Measurements from ENCODE around the gene LPAR1. TPM values are rescaled to one million over a fixed set of nuclear protein-coding genes. Genes with fewer than 3 reads are reported as not detected.

LPAR1 gene
- total and polyA plus RNA-seq, 9 of the 15 experiments (the other 6 are each of a cell fraction or from before 2014, with no cell fraction given), result 0.13 TPM; not detected in 8

DNA sequence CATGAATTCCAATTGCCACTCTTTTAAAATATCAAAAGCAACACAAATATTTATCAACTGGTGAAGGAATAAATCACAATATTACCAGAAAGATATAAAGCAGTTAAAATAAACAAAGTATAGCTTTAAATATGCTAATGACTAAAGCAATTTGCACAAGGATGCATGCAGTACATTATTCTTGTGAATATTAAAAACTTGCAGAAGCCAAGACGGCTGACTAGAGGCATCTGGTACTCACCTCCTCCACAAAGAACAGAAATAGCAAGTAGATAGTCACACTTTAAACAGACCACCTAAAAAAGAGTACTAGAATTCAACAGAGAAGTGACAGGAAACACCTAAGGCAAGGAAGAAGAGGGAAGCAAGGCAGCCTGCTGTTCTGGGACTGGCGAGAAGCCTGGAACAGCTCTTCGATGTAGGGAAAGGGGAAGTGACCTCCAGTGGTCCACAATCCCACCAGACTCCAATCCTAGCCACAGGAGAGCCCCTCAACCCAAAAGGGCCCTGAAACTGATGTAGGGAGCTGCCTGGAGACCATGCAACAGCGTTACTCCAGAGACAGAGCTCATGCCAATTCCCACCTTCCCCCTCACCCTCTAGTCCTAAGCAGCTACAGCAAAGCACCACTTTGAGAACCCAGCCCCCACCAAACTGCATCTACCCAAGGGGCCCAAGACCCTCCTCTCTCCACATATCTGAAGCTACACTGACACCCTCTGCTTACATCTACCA is 86.3 kb downstream of the LPAR1 start:
- H3K36me3 ChIP-seq (ENCODE audit: control insufficient read depth, insufficient read depth, low read length), result no peaks in the 10 kb centered on the region
- no peaks in the 10 kb centered on the region for H4K20me1 ChIP-seq (replicated peaks; ENCODE audit: control insufficient read depth, insufficient read depth, low read length)
- no TSS peak for BruUV-seq (replicated peaks)
- no peaks in the 10 kb centered on the region for H3K79me2 ChIP-seq (ENCODE audit: control insufficient read depth, insufficient read depth, low read length)
- H2AFZ ChIP-seq (ENCODE audit: low read depth, low read length), result no peak overlapping the region
- TF ChIP-seq SMAD3 (CRISPR knock-in tag; conservative IDR thresholded peaks at IDR 0.05) (no peak), ASH1L (IDR thresholded peaks at IDR 0.05; ENCODE audit: borderline replicate concordance, low read depth, partially characterized antibody) (no peak), MTF1 (CRISPR knock-in tag; IDR thresholded peaks at IDR 0.05; ENCODE audit: borderline replicate concordance) (no peak), PPARD (CRISPR knock-in tag; IDR thresholded peaks at IDR 0.05) (no peak), SIRT6 (IDR thresholded peaks at IDR 0.05; ENCODE audit: low read depth, low read length) (no peak), IFI16 (CRISPR knock-in tag; IDR thresholded peaks at IDR 0.05) (no peak), TEAD4 (IDR thresholded peaks at IDR 0.05; ENCODE audit: low read length) (no peak), TEAD4 (CRISPR knock-in tag; IDR thresholded peaks at IDR 0.05; ENCODE audit: borderline replicate concordance) (no peak), ZNF696 (CRISPR knock-in tag; conservative IDR thresholded peaks at IDR 0.05) (no peak), ZNF699 (CRISPR knock-in tag; IDR thresholded peaks at IDR 0.05; ENCODE audit: insufficient replicate concordance) (no peak), RB1 (IDR thresholded peaks at IDR 0.05; ENCODE audit: low read depth) (no peak), DIDO1 (tag; IDR thresholded peaks at IDR 0.05; ENCODE audit: low read depth) (no peak), FOSL1 (tag; conservative IDR thresholded peaks at IDR 0.05) (no peak), MYNN (IDR thresholded peaks at IDR 0.05) (no peak), MYNN (CRISPR knock-in tag; IDR thresholded peaks at IDR 0.05) (no peak)
- TF ChIP-seq, protein P1, sequence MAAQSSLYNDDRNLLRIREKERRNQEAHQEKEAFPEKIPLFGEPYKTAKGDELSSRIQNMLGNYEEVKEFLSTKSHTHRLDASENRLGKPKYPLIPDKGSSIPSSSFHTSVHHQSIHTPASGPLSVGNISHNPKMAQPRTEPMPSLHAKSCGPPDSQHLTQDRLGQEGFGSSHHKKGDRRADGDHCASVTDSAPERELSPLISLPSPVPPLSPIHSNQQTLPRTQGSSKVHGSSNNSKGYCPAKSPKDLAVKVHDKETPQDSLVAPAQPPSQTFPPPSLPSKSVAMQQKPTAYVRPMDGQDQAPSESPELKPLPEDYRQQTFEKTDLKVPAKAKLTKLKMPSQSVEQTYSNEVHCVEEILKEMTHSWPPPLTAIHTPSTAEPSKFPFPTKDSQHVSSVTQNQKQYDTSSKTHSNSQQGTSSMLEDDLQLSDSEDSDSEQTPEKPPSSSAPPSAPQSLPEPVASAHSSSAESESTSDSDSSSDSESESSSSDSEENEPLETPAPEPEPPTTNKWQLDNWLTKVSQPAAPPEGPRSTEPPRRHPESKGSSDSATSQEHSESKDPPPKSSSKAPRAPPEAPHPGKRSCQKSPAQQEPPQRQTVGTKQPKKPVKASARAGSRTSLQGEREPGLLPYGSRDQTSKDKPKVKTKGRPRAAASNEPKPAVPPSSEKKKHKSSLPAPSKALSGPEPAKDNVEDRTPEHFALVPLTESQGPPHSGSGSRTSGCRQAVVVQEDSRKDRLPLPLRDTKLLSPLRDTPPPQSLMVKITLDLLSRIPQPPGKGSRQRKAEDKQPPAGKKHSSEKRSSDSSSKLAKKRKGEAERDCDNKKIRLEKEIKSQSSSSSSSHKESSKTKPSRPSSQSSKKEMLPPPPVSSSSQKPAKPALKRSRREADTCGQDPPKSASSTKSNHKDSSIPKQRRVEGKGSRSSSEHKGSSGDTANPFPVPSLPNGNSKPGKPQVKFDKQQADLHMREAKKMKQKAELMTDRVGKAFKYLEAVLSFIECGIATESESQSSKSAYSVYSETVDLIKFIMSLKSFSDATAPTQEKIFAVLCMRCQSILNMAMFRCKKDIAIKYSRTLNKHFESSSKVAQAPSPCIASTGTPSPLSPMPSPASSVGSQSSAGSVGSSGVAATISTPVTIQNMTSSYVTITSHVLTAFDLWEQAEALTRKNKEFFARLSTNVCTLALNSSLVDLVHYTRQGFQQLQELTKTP (IDR thresholded peaks at IDR 0.05; ENCODE audit: low read depth in 1 of 2, partially characterized antibody in 2 of 2), result no peak
- TF ChIP-seq, protein P2, sequence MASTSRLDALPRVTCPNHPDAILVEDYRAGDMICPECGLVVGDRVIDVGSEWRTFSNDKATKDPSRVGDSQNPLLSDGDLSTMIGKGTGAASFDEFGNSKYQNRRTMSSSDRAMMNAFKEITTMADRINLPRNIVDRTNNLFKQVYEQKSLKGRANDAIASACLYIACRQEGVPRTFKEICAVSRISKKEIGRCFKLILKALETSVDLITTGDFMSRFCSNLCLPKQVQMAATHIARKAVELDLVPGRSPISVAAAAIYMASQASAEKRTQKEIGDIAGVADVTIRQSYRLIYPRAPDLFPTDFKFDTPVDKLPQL (IDR thresholded peaks at IDR 0.05; ENCODE audit: extremely low read depth, insufficient read length), result no peak
- no peaks in the 10 kb centered on the region for H3K4me1 ChIP-seq (replicated peaks in 1 of 2; ENCODE audit: control insufficient read depth in 2 of 2, insufficient read depth in 2 of 2, low read length in 2 of 2)
- no peak overlapping the region for H3K4me3 ChIP-seq
- H3K27me3 ChIP-seq (ENCODE audit: control insufficient read depth in 2 of 2, insufficient read depth in 2 of 2, low read length in 2 of 2), result no peaks in the 10 kb centered on the region
- FAIRE-seq, result no peak
- H3K9me1 ChIP-seq (ENCODE audit: control insufficient read depth, insufficient read depth, low read length), result no peaks in the 10 kb centered on the region
- WGBS (ENCODE audit: insufficient coverage, low coverage, missing lambda C conversion rate), result 0% methylated on average over 4 of the region's 4 CpGs
- intact Hi-C loops (cut with micrococcal nuclease), result no loop called here
- H3K27ac ChIP-seq (ENCODE audit: extremely low read depth, low read depth, low read length), result no peak overlapping the region
- no peak overlapping the region for H3K9ac ChIP-seq (ENCODE audit: insufficient read depth in 1 of 2, low read depth in 2 of 2, low read length in 2 of 2)
- H3K4me2 ChIP-seq (ENCODE audit: insufficient read depth, low read length), result no peak overlapping the region
- no peak for DNase-seq (ENCODE audit: extremely low read depth in 1 of 4, low spot score in 3 of 4)
- ChIA-PET POLR2A (interaction anchor here (0.5 kb wide), 1 partner anchor 21 kb away, joined by 3 read pairs; no protein-coding TSS in a partner anchor), CTCF (ENCODE audit: low intra/inter-chr PET ratio) (no interaction called here)
- in situ Hi-C loops (cut with MboI), result no loop called here
- no peak for ATAC-seq
- H3K9me3 ChIP-seq (replicated peaks; ENCODE audit: control insufficient read depth, insufficient read depth, low read depth, low read length), result no peaks in the 10 kb centered on the region

All from K562 (cell line).